Right ventricle myocardium superior (tissue), 1 donor: ENCODE measurements around the gene RCBTB2. TPM values are rescaled to one million over a fixed set of nuclear protein-coding genes. Genes with fewer than 3 reads are reported as not detected.
"Not testable (repeated sequence)": the region's sequence is repeated elsewhere in the genome, so short reads cannot be mapped to it uniquely, and the experiment has no call there.

ENCODE experiments used
- ATAC-seq: fragments of 200-7000 bp; cut with Tn5 transposase; one replicate; pipeline ENCODE4 v1.9.1; 2020; ENCODE audit warnings: mild to moderate bottlenecking; ENCODE audit not compliant: poor library complexity
- DNase-seq: peaks from one replicate; pipeline ENCODE4 v3.0.0-alpha.2; 2020
- intact Hi-C: fragments of 100-400 bp; cut with DNase I; formaldehyde crosslinking; loops from one replicate; pipeline ENCODE4 v1.11.2; 2022
- total RNA-seq: library from RNA; stranded (reverse); fragmentation: NEBNext Ultra II Directional; extraction: Animal tissue kit (Norgen Biotek cat#: 25700); gene quantifications from one replicate; pipeline ENCODE4 v1.2.1, GENCODE V29; 2021
- donor health status: DM: no; HTN: yes; CAD: no; lungs with severe emphysema.

Gene RCBTB2
- total RNA-seq, 1 donor from 2014 or later = 16.6 TPM

GRCh38 chr13:48486362-48486761 is 46.5 kb downstream of the RCBTB2 start:
- ATAC-seq = no peak
- DNase-seq = no peak
- intact Hi-C loops = no loop called here

- no peak for DNase-seq
- intact Hi-C loops = no loop called here
- ATAC-seq = no peak
Observed at GRCh38 chr13:48485432-48485831, 47.4 kb downstream of the RCBTB2 start.

- no peak for DNase-seq
- ATAC-seq = no peak
- intact Hi-C loops = no loop called here
Observed at GRCh38 chr13:48483575-48483974, 49.3 kb downstream of the RCBTB2 start.

GRCh38 chr13:48478391-48478790 is 54.5 kb downstream of the RCBTB2 start:
- ATAC-seq (no peak), DNase-seq (no peak)
- intact Hi-C loops = no loop called here

- intact Hi-C loops = no loop called here
- no peak for DNase-seq
- ATAC-seq = peak; percentile 46
Observed at GRCh38 chr13:48477191-48477855, 55.6 kb downstream of the RCBTB2 start.

- intact Hi-C loops = no loop called here
- ATAC-seq (peak; percentile 27), DNase-seq (no peak)
Observed at GRCh38 chr13:48476686-48477085, 56.2 kb downstream of the RCBTB2 start.

GRCh38 chr13:48476215-48476614 is 56.7 kb downstream of the RCBTB2 start:
- ATAC-seq (peak; percentile 63), DNase-seq (no peak)
- intact Hi-C loops = no loop called here

- intact Hi-C loops = no loop called here
- ATAC-seq (no peak), DNase-seq (no peak)
Observed at GRCh38 chr13:48475230-48475629, 57.6 kb downstream of the RCBTB2 start.

GRCh38 chr13:48457578-48458242 is 75.2 kb downstream of the RCBTB2 start:
- ATAC-seq = no peak
- intact Hi-C loops = no loop called here
- DNase-seq = no peak

GRCh38 chr13:48456546-48456945 is 76.3 kb downstream of the RCBTB2 start:
- DNase-seq (no peak), ATAC-seq (no peak)
- intact Hi-C loops = no loop called here

- intact Hi-C loops, ATAC-seq: not testable (repeated sequence)
Observed at GRCh38 chr13:48451196-48451595, 81.7 kb downstream of the RCBTB2 start.

GRCh38 chr13:48449656-48450055 is 83.2 kb downstream of the RCBTB2 start:
- ATAC-seq (no peak), DNase-seq (no peak)
- intact Hi-C loops = loop anchor here (5.0 kb wide), 1 partner anchor 43 kb away; no protein-coding TSS in a partner anchor

More at GRCh38 chr13:48451196-48451595, 81.7 kb downstream of the RCBTB2 start:
- DNase-seq = not testable (repeated sequence)

GRCh38 chr13:48448959-48449614 is 83.8 kb downstream of the RCBTB2 start:
- intact Hi-C loops = loop anchor here (5.0 kb wide), 1 partner anchor 43 kb away; no protein-coding TSS in a partner anchor

GRCh38 chr13:48448285-48448958 is 84.5 kb downstream of the RCBTB2 start:
- intact Hi-C loops = loop anchor here (5.0 kb wide), 1 partner anchor 44 kb away; no protein-coding TSS in a partner anchor
- DNase-seq = no peak
- no peak for ATAC-seq

More at GRCh38 chr13:48448959-48449614, 83.8 kb downstream of the RCBTB2 start:
- ATAC-seq (peak; percentile 59), DNase-seq (no peak)

- intact Hi-C loops = loop anchor here (5.0 kb wide), 1 partner anchor 46 kb away; no protein-coding TSS in a partner anchor
- DNase-seq (no peak), ATAC-seq (no peak)
Observed at GRCh38 chr13:48446464-48446863, 86.4 kb downstream of the RCBTB2 start.

- intact Hi-C loops = no loop called here
- ATAC-seq = no peak
- no peak for DNase-seq
Observed at GRCh38 chr13:48443442-48444208, 89.3 kb downstream of the RCBTB2 start.
